H9 (cell line): Measurements from ENCODE around the gene RBP4. TPM values are rescaled to one million over a fixed set of nuclear protein-coding genes. Genes with fewer than 3 reads are reported as not detected.

ENCODE experiments used
- DNase-seq: peaks from one replicate; pipeline ENCODE4 v3.0.0-alpha.2; 2017
- H2AFZ ChIP-seq: one replicate; pipeline ENCODE4 v1.6.1; 2013; ENCODE audit warnings: mild to moderate bottlenecking, low read length, control low read depth, moderate library complexity
- H2AK5ac ChIP-seq: 2 replicates; pipeline ENCODE4 v1.6.1; 2013; ENCODE audit warnings: low read length, control low read depth, mixed read lengths; ENCODE audit not compliant: insufficient read length
- H2BK120ac ChIP-seq: one replicate; pipeline ENCODE4 v1.6.1; 2013; ENCODE audit warnings: low read depth, mild to moderate bottlenecking, low read length, control low read depth, inconsistent platforms; ENCODE audit not compliant: poor library complexity, severe bottlenecking
- H2BK12ac ChIP-seq: 2 replicates; pipeline ENCODE4 v1.6.1; 2013; ENCODE audit warnings: low read length, control low read depth, mixed read lengths, low read depth; ENCODE audit not compliant: insufficient read length
- H2BK15ac ChIP-seq: 2 replicates; pipeline ENCODE4 v1.6.1; 2013; ENCODE audit warnings: low read depth, low read length, control low read depth
- H2BK20ac ChIP-seq: one replicate; pipeline ENCODE4 v1.6.1; 2013; ENCODE audit warnings: low read depth, mild to moderate bottlenecking, low read length, control low read depth, inconsistent platforms; ENCODE audit not compliant: poor library complexity, severe bottlenecking
- H2BK5ac ChIP-seq: 2 replicates; pipeline ENCODE4 v1.6.1; 2013; ENCODE audit warnings: low read length, control low read depth, mixed read lengths; ENCODE audit not compliant: insufficient read length
- H3K14ac ChIP-seq: 2 replicates; pipeline ENCODE4 v1.6.1; 2013; ENCODE audit warnings: low read length, control low read depth; ENCODE audit not compliant: insufficient read depth
- H3K18ac ChIP-seq: 2 replicates; pipeline ENCODE4 v1.6.1; 2013; ENCODE audit warnings: low read depth, mild to moderate bottlenecking, mixed read lengths, low read length, control low read depth; ENCODE audit not compliant: insufficient read length
- H3K23ac ChIP-seq: 2 replicates; pipeline ENCODE4 v1.6.1; 2013; ENCODE audit warnings: low read length, control low read depth, mixed read lengths, low read depth; ENCODE audit not compliant: insufficient read length
- H3K23me2 ChIP-seq: 2 replicates; pipeline ENCODE4 v1.6.1; 2013; ENCODE audit warnings: low read depth, mild to moderate bottlenecking, mixed read lengths, low read length, control low read depth; ENCODE audit not compliant: insufficient read length, poor library complexity, severe bottlenecking
- H3K27ac ChIP-seq: 2 replicates; pipeline ENCODE4 v1.5.1; 2013; ENCODE audit warnings: low read length, control low read depth, mixed read lengths, low read depth; ENCODE audit not compliant: insufficient read length
- H3K27me3 ChIP-seq: 2 replicates; pipeline ENCODE4 v1.6.1; 2013; ENCODE audit warnings: low read length, control low read depth, inconsistent platforms; ENCODE audit not compliant: insufficient read depth
- H3K4ac ChIP-seq: 2 replicates; pipeline ENCODE4 v1.6.1; 2013; ENCODE audit warnings: low read depth, mild to moderate bottlenecking, control low read depth, inconsistent platforms, low read length, moderate library complexity
- H3K4me1 ChIP-seq: 2 replicates; pipeline ENCODE4 v1.6.1; 2013; ENCODE audit warnings: low read length, control low read depth, inconsistent platforms; ENCODE audit not compliant: insufficient read depth
- H3K4me2 ChIP-seq: 2 replicates; pipeline ENCODE4 v1.6.1; 2013; ENCODE audit warnings: low read length, control low read depth, mixed read lengths; ENCODE audit not compliant: insufficient read length, insufficient read depth
- H3K56ac ChIP-seq: 2 replicates; pipeline ENCODE4 v1.6.1; 2013; ENCODE audit warnings: low read depth, mild to moderate bottlenecking, mixed read lengths, low read length, control low read depth; ENCODE audit not compliant: insufficient read length
- H3K79me1 ChIP-seq: 2 replicates; pipeline ENCODE4 v1.6.1; 2013; ENCODE audit warnings: low read depth, mild to moderate bottlenecking, moderate library complexity, low read length, control low read depth, inconsistent platforms; ENCODE audit not compliant: insufficient read depth, poor library complexity, severe bottlenecking
- H3K79me2 ChIP-seq: 2 replicates; pipeline ENCODE4 v1.6.1; 2013; ENCODE audit warnings: low read length, control low read depth, inconsistent platforms; ENCODE audit not compliant: insufficient read depth
- H3K9ac ChIP-seq: 2 replicates; pipeline ENCODE4 v1.6.1; 2013; ENCODE audit warnings: low read length, control low read depth, mixed read lengths; ENCODE audit not compliant: insufficient read length; ENCODE audit errors: extremely low read depth
- H3K9me3 ChIP-seq: one replicate; pipeline ENCODE4 v1.6.1; 2013; ENCODE audit warnings: low read depth, low read length, inconsistent platforms; ENCODE audit not compliant: control insufficient read depth
- H3T11ph ChIP-seq: one replicate; pipeline ENCODE4 v1.6.1; 2013; ENCODE audit warnings: mild to moderate bottlenecking, low read length, control low read depth, inconsistent platforms
- H4K20me1 ChIP-seq: one replicate; pipeline ENCODE4 v1.6.1; 2013; ENCODE audit not compliant: control insufficient read depth, insufficient read length, insufficient read depth
- H4K5ac ChIP-seq: 2 replicates; pipeline ENCODE4 v1.6.1; 2013; ENCODE audit warnings: low read depth, mild to moderate bottlenecking, mixed read lengths, low read length, control low read depth; ENCODE audit not compliant: insufficient read length
- H4K8ac ChIP-seq: replicated peaks from 2 replicates; pipeline ENCODE4 v1.6.1; 2013; ENCODE audit warnings: low read length, control low read depth, mixed read lengths, low read depth; ENCODE audit not compliant: insufficient read length
- H4K91ac ChIP-seq: 2 replicates; pipeline ENCODE4 v1.6.1; 2013; ENCODE audit warnings: low read depth, mild to moderate bottlenecking, moderate library complexity, mixed read lengths, low read length, control low read depth; ENCODE audit not compliant: insufficient read length
- H3K27ac Mint-ChIP-seq, 3 experiments: 2 replicates in 2 of 3; 3 replicates in 1 of 3; pipeline ENCODE4 v1.8.0; 2020 to 2021; ENCODE audit warnings: mixed read lengths in 3 of 3, mild to moderate bottlenecking in 1 of 3, moderate library complexity in 1 of 3
- H3K27me3 Mint-ChIP-seq: 2 replicates; pipeline ENCODE4 v1.8.0; 2021; ENCODE audit warnings: low read depth, mild to moderate bottlenecking, moderate library complexity, mixed read lengths
- H3K36me3 Mint-ChIP-seq, 3 experiments: 2 replicates in 2 of 3; 3 replicates in 1 of 3; pipeline ENCODE4 v1.8.0; 2020 to 2021; ENCODE audit warnings: low read depth in 3 of 3, mixed read lengths in 3 of 3; ENCODE audit not compliant: insufficient read depth in 1 of 3
- H3K4me1 Mint-ChIP-seq, 2 experiments: 2 replicates each; pipeline ENCODE4 v1.8.0; 2020; ENCODE audit warnings: mixed read lengths in 2 of 2
- H3K4me3 Mint-ChIP-seq, 2 experiments: 2 replicates in 1 of 2; 3 replicates in 1 of 2; pipeline ENCODE4 v1.8.0; 2020 to 2021; ENCODE audit warnings: mild to moderate bottlenecking in 2 of 2, mixed read lengths in 2 of 2, moderate library complexity in 1 of 2
- H3K9me3 Mint-ChIP-seq, 2 experiments: 2 replicates in 1 of 2; 3 replicates in 1 of 2; pipeline ENCODE4 v1.8.0; 2020; ENCODE audit warnings: mild to moderate bottlenecking in 2 of 2, mixed read lengths in 2 of 2, moderate library complexity in 1 of 2
- CTCF ChIP-seq: fragments of 200-600 bp; sonication (generic); conservative IDR thresholded peaks from 3 replicates; pipeline ENCODE4 v1.8.0; 2021; ENCODE audit warnings: antibody characterized with exemption, mild to moderate bottlenecking
- WGBS: extraction: QIAGEN DNeasy Blood & Tissue Kit; methylation state at CpG from one replicate; pipeline ENCODE4 v1.1.7; 2013; ENCODE audit warnings: missing lambda C conversion rate, low lambda C conversion rate, mixed read lengths; ENCODE audit not compliant: insufficient read length; ENCODE audit errors: extremely low coverage; 5-methylcytosine and 5-hydroxymethylcytosine counted together
- total RNA-seq: library from RNA; stranded (reverse); gene quantifications from 2 replicates; pipeline ENCODE4 v1.2.1, GENCODE V29; 2021

Gene RBP4
- total RNA-seq, 1 experiment from 2014 or later: not detected

GRCh38 chr10:93620925-93621324 is 19.9 kb upstream of the RBP4 start:
- Histone ChIP-seq H2AFZ (no peak overlapping the region), H4K20me1 (no peaks in the 10 kb centered on the region), H3K4ac (no peak overlapping the region), H2BK12ac (no peak overlapping the region), H3K79me1 (no peaks in the 10 kb centered on the region), H2AK5ac (no peak overlapping the region), H2BK15ac (no peak overlapping the region), H3K27me3 (no peaks in the 10 kb centered on the region), H3K9me3 (no peaks in the 10 kb centered on the region), H3K56ac (no peak overlapping the region), H4K5ac (no peak overlapping the region), H3K23me2 (no peaks in the 10 kb centered on the region), H3K79me2 (no peaks in the 10 kb centered on the region), H3K9ac (no peak overlapping the region), H3K27ac (no peak overlapping the region), H4K8ac (no peak overlapping the region), H3K14ac (no peak overlapping the region), H2BK20ac (no peak overlapping the region), H3K4me1 (no peaks in the 10 kb centered on the region; the same call in 1 of the 2 replicates), H3K18ac (no peak overlapping the region), H3K23ac (no peak overlapping the region), H4K91ac (no peak overlapping the region), H2BK5ac (no peak overlapping the region), H2BK120ac (no peak overlapping the region), H3T11ph (no peak overlapping the region), H3K4me2 (no peak overlapping the region)
- peaks cover 9 to 11% of the 10 kb centered on the region in 2 experiments for H3K4me1 Mint-ChIP-seq
- no peak for TF ChIP-seq CTCF
- H3K27ac Mint-ChIP-seq: no peak overlapping the region
- no peak for DNase-seq
- no CpG with 5 or more reads among the region's 7 CpGs for WGBS
- no peak overlapping the region for H3K4me3 Mint-ChIP-seq
- H3K9me3 Mint-ChIP-seq: no peaks in the 10 kb centered on the region
- no peaks in the 10 kb centered on the region for H3K36me3 Mint-ChIP-seq
- H3K27me3 Mint-ChIP-seq: peaks cover 23% of the 10 kb centered on the region
